Inferior parietal cortex (tissue), 1 donor: Measurements from ENCODE around the gene NFIL3.

Source experiments
- DNase-seq: peaks from one replicate; pipeline ENCODE4 v3.0.0-alpha.2; 2016; ENCODE audit errors: extremely low spot score

Gene NFIL3

DNA sequence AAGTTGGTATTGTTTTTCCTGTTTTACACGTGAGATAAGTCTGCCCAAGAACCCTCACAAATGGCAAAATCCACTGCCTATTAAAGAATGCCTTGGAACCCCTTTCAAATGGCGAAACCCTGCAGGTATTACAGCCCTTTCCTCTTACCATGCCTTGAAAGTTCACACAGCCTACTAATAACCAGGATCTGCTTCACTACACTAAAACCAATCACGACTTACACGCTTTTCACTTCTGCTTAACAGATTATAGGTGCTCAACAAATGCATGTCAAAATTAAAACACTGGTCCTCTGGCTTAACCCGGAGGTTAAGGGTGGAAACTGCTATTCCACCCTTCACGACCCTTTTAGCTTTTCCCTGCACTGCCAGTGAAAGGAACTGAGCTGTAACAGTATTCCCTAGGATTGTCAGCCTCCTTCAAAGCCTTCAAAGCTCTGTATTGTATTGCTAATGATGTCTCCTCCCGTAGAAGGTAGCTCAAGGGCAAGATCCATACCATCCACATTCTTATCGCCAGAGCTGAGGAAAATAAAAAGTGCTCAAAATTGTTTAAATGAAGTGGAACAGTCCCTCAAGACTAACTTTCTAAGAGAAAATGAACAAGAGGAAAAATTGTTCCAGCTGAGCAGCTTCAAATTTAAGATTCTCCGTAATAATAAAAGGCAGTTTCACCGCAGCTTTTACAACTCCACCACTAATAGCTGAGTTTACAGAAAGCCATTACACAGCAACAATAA lies 62.9 kb downstream of the NFIL3 start:
- peak; percentile 55 for DNase-seq

DNA sequence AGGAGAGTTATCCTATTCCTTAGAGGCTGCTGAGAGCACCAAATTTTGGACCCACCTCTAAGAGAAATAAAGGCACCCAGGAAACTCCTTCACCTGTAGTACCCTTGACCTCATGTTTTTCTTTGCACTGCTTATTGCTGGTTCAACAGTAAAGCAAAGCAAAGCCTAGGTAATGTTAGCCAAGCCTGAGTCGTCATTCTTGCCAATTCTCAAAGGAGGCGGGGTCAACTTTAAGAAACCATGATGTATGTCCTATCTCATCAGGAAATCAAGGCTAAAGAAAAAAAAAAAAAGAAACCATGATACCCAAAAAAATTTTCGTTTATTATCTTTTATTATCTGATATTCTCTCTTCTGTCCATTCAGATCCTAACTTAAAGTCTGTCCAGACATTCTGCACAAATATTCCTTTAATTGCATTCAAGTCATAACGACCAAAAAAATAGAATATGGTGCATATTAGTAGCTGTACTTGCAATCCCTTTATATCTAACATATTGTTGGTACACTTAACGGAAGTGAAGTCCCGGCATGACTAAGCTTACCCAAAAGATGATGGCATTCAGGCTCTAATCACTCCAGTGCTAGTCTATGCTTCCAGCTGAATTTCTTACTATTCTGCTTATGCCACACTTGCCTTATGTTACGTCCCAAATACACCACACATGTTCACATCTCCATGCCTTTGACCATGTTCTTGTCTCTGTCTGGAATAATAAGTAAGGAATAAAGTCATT lies 63.7 kb downstream of the NFIL3 start:
- DNase-seq, result peak; percentile 17

DNA sequence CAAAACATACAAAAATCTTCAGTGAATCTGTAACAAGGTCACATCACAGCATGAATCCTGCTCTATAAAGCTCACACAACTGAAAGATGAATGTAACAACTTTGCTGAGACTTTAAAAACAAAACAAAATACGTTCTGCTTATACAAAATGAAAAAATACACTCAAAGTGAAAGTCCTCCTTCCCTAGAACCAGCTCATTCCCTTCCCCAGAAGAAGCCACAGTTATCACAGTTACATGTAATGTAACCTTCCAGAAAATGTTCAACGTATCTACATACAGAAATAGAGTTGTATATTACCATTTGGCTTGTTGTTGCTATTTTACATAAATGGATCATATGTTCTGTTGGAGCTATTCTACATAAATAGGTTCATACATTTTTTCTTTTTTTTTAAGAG lies 64.5 kb downstream of the NFIL3 start:
- no peak for DNase-seq
